ENCODE measurements around the gene SPSB1.

The SPSB1 gene

DNA sequence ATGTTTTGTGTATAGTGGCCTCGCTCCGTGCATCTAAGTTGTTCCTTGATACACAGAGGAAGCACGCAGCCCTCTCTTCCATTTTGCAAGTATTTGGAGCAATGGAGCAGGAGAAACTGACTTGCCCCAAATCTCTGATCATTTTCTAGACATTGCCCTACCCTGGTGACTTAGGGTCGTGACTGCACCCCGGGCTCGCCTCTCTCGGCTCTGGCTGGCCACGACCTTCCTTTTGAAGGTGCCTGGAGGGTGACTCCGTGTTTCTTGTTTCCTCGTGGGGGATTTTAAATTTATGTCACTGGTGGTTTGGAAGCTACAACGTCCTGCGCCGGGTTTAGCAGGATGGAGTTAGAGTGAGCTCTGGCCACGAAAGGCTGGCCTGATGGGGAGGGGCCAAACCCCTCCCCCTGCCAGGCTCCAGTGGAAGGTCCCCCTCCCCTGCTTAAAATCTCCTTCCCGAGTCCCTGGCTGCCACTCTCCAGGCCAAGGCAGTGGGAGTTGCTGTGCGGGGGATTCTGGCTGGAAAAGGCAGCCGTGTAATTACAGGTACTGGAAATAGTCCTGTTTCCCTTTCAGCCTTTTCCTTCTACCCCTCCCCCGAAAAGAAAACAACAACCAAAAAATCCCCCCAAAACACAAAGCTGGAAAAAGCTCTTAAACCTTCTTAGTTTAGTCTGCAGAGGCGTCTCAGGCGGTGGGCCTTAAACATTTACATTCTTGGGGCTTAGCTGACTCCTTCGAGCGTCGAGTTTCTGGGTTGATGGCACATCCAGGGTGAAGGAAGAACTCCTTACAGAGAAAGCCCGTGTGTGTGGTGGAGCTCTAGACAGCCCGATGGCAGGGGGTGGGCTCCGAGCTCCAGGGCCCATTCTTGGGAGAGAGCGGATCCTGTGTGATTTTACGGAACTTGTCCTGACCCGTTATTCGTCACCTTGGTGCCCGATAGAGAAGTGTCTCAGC lies 28.1 kb downstream of the SPSB1 start:
- DNase-seq, result no peak

GRCh38 chr1:9321480-9321849 lies 28.8 kb downstream of the SPSB1 start:
- no peak for DNase-seq

GRCh38 chr1:9321986-9322660 lies 29.4 kb downstream of the SPSB1 start:
- no peak for DNase-seq

- no peak for DNase-seq
Measured at GRCh38 chr1:9322661-9323244, 30.1 kb downstream of the SPSB1 start.

DNA sequence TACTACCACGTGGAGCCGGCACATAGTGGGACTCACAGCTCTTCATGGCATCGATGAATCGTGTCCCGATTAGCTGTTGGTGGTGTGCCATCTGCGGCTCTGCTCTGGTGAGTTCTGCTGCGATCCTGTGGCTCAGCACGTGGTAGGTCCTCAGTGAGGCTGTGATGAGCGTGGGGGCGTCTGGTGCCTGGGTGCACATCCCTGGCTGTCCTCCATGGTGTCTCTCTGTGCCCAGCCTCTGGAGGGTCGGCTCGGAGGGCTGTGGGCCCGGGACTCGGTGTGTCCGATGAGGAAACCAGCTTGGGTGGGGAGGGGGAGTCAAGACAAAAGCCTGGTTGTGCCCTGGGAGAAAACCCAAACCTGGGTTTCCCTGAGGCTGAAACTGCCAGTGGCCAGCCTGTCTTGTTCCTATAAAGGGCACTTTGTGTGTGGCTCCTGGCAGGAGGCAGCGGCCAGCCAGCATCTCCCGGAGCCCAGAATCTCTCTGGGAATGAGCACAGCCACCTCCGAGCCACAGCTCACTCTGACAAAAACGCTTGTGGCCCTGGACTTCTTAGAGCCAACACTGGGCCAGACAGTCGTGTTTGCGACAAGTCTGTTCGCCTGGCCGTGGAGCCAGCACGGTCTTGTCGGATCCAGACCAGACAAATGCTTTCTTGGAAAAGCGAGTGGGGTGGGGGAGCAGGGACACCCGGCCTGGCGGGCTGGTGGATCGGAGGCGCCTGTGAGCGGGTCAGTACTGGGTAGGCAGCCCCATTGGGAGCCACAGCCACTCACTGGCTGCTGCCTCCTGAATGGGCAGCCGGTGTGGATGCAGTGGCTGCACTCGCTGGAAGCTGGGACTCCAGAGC lies 31.8 kb downstream of the SPSB1 start:
- DNase-seq, result no peak

GRCh38 chr1:9326596-9326995 lies 33.9 kb downstream of the SPSB1 start:
- no peak for DNase-seq

DNA sequence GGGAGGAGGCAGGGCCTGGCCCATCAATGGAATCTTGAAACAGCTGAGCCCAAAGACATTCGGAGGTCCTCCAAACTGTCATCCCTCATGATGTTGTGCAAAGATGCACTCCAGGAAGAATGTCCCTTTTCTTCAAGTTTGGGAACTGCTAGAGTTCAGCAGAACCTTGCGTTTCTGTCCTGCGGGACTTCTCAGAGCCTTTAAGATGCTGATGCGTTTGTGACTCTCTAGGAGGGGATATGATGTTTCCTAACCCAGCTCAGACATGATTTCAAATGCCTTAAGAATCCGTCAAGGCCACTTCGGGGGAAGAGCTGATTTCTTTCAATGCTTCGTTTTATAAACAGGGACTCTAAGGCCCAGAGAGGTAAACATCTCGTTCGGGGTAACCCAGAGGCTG lies 35.5 kb downstream of the SPSB1 start:
- no peak for DNase-seq

DNA sequence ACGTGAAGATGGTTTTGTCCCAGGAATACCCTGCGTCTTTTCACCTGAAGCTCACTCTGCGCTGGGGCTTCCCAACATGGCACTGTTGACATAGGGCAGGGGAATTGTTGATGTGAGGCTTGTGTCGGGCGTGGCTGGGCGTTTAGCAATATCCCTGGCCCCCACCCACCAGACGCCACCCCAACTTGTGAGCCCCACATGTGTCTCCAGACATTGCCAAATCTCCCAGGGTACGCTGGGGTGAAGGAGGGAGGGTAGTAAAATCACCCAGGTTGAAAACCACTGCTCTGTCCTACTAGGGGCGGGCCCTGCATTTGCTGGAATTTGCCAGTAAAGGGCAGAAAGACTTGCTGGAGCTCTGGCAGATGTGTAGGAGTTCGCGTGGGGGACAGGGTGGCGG lies 36.0 kb downstream of the SPSB1 start:
- DNase-seq, result no peak

GRCh38 chr1:9331016-9331415 lies 38.3 kb downstream of the SPSB1 start:
- DNase-seq, result no peak

DNA sequence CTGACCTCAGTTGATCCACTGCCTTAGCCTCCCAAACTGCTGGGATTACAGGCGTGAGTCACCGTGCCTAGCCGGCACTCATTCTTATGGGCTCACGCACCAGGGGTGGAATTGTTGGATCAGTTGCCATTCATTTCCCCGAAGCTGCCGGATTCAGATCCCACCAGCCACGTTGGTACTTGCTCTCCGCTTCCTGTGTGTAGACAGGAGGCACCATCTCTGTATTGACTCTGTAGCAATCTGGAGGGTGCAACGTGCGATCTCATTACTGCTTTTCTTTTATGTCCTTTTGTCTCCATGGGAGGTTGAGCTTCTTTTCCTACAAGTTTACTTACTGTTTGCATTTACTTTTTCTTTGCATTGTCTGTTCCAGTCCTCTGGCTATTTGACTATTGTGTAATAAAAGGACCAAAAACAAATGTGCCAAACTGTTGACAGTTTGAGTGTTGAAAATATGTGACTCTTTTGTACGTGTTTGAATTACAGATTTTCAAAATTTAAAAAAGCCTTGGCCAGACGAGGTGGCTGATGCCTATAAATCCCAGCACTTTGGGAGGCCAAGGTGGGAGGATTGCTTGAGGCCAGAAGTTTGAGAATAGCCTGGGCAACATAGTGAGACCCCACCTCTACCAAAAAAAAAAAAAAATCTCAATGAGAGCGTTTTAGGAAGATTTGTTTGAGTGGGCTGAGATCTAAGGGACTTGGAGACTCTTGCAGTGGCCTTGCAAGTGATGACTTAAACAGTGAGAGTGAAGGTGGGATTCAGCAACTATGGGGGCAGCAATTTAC lies 39.1 kb downstream of the SPSB1 start:
- no peak for DNase-seq

DNA sequence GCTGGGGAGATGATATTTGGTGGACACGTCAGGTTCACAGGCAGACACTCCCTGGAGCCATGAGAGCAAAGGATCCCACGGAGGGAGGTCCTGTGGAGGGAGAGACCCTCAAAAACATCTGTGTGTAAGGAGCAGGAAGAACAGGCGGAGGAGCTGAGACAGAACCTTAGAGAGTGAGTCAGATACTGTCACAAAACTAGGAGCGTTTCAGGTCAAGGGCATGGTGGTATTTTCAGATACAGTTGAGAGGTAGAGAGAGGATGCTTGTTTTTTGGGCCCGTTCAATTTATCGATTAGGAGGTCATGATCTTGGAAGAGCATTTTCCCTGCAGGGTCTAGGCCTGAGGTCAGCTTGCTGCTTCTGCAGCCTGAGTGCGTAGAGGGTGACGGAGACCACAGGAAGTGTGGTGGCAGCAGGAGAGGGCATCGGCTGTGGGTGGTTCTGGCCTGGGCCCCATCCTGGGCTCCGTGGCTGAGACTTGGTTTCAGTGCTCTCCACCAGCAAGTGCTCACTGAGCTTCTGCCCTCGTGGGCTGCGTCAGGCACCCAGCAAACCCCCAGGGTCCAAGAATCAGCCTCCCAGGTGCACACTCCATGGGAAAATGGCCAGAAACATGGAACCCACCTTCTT lies 39.9 kb downstream of the SPSB1 start:
- DNase-seq, result no peak

DNA sequence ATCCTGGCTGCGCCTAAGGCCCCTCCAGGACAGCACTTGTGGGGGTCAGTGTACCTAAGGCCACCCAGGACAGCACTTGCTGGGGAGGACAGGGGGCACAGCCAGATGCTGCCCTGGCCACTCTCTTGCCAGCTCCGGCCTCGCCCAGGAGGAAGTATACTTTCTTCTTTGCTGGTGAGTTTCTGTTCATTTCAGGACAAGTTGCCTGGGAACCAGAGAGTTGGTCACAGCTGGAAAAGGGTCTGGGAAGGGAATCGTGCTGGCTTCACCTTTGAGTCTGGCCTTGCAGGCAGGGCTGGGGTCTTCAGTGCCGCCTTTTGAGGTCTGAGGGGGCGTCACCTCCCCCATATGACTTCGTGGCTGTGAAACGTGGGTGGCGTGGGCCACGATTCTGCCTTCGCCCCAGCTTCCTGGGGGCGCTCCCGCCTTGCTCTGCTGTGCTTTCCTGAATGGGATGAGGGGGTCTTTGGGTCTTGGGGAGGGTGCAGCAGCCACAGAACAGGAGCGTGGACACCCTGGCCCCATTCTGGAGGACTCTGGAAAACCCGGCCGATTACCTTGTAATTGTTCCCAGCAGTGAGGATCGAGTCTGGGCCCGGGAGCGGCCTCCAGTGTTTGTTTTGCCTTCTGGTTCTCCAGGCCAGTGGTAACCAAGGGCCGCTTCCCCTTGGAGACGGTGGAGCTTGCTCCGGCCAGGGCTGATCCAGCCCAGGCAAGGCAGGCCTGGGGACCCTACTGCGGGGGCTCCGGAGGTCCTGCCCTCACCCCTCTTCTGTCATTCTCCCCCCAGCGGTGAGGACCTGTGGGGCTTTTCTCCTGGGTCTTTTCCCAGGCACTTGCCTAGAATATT lies 45.9 kb downstream of the SPSB1 start:
- DNase-seq, result no peak

GRCh38 chr1:9340172-9340854 lies 47.6 kb downstream of the SPSB1 start:
- no peak for DNase-seq

DNA sequence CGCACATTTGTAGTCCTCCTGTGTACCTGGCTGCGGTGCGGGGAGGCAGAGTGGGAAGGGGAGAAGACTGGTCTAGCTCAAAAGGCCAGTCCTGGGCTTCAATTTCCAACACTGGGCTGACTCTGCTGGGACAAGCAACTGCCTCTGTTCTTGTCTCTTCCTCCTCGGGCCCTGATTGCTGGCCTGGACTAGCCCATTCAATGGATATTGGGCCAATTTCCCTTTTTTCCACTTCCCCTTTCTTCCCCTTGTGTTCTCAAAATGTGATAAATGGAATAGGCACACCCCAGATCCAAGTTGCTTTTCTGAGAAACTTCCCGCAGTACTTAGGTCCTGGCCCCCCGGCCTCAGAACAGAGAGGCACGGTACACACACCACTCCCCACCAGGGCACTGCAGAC lies 48.2 kb downstream of the SPSB1 start:
- DNase-seq, result no peak

- no peak for DNase-seq
Measured at GRCh38 chr1:9341301-9341845, 48.7 kb downstream of the SPSB1 start.

DNA sequence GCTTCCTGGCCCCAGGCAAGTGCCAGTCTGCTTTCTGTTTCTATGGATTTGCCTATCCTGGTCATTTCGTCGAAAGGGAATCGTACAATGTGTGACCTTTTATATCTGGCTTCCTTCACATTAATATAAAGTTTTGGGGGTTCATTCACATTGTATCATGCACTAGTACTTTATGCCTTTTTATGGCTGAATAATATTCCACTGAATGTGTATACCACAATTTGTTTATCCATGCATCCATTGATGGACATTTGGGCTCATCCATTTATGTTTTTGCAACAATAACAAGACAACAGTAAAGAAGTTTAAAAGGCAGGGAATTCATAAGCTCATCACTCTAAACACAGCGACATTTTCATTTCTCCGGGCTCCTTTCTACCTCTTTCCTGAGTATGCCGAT lies 50.6 kb downstream of the SPSB1 start:
- DNase-seq, result no peak

- DNase-seq, result no peak
Measured at GRCh38 chr1:9344426-9345200, 51.9 kb downstream of the SPSB1 start.

- no peak for DNase-seq
Measured at GRCh38 chr1:9345471-9345870, 52.8 kb downstream of the SPSB1 start.

- DNase-seq, result no peak
Measured at GRCh38 chr1:9345922-9346321, 53.2 kb downstream of the SPSB1 start.
